GM21723 (cell line): ENCODE results near the gene SPATA2.
"Not testable (repeated sequence)": the region's sequence is repeated elsewhere in the genome, so short reads cannot be mapped to it uniquely, and the experiment has no call there.

Experiments
- ATAC-seq: cut with Tn5 transposase; IDR thresholded peaks from one replicate; pipeline ENCODE4 v1.9.1; 2021; ENCODE audit warnings: mild to moderate bottlenecking, moderate library complexity; ENCODE audit not compliant: unreplicated experiment

SPATA2 gene

GRCh38 chr20:49861232-49861631 is 54.1 kb downstream of the SPATA2 start:
- ATAC-seq, result not testable (repeated sequence)

- no peak for ATAC-seq
These were observed 55.5 kb downstream of the SPATA2 start for GRCh38 chr20:49859807-49860206.

- no peak for ATAC-seq
These were observed 56.3 kb downstream of the SPATA2 start for GRCh38 chr20:49859011-49859410.

GRCh38 chr20:49858076-49858585 is 57.2 kb downstream of the SPATA2 start:
- ATAC-seq, result no peak

GRCh38 chr20:49856904-49857303 is 58.4 kb downstream of the SPATA2 start:
- no peak for ATAC-seq

- ATAC-seq, result no peak
These were observed 61.0 kb downstream of the SPATA2 start for GRCh38 chr20:49854190-49854875.

- ATAC-seq, result no peak
These were observed 61.7 kb downstream of the SPATA2 start for GRCh38 chr20:49853640-49854039.
